ENCODE data around the gene AGPS. TPM values are rescaled to one million over a fixed set of nuclear protein-coding genes. Genes with fewer than 3 reads are reported as not detected.

Gene AGPS
- total RNA-seq, 4 donors from 2014 or later = 20.2 to 34.0 (median 25.5) TPM

DNA sequence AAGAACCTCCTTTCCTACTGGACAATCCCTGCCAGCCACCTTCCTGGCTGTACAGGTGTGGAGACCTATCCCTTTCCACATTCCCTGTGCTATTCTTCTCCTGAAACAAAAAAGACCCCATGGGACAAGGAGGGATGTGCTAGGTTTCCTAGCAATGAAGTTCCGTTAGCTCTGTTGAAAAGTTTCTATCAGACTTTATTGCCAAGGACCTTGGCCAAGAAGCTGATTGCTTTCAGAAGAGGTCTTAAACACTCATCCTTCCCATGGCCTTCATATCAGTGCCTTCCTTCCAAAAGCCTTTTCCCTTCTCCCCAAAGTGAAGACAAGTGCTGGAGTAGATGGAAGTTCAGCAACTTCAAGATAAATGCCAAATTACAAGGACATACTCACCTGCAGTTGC lies 194.8 kb downstream of the AGPS start:
- H3K36me3 ChIP-seq = no peaks in the 10 kb centered on the region
- H3K9me3 ChIP-seq = no peaks in the 10 kb centered on the region
- H3K4me3 ChIP-seq = no peak overlapping the region
- DNase-seq = no peak
- no peaks in the 10 kb centered on the region for H3K27me3 ChIP-seq
- H3K27ac ChIP-seq = no peak overlapping the region
- intact Hi-C loops (cut with DNase I) = no loop called here
- no peaks in the 10 kb centered on the region for H3K4me1 ChIP-seq
- WGBS, 2 donors = 80 to 85% methylated on average over 1 of the region's 1 CpG
- TF ChIP-seq CTCF (IDR thresholded peaks at IDR 0.05) = no peak
- TF ChIP-seq POLR2A (IDR thresholded peaks at IDR 0.05) = no peak

DNA sequence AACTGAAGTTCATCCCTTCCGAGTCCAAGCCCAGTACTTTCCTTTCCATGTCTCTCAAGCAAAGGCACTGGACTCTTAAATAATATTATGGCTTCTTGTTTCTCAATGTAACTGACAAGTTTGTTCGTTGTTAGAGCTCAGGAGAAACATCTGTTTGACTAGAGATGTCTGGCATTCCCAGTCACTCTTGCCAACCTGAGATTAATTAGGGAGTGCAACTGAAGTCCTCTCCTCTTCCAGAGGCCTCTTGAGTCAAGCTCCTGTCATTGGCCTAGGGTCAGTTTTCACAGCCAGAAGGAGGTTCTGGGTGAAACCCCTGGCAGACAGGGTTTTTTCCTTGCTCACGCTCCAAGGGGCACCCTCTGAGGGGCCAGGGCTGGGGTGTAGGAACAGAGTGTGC lies 196.1 kb downstream of the AGPS start:
- Histone ChIP-seq H3K27me3 (no peaks in the 10 kb centered on the region), H3K4me3 (no peak overlapping the region), H3K9me3 (no peaks in the 10 kb centered on the region), H3K27ac (no peak overlapping the region), H3K36me3 (no peaks in the 10 kb centered on the region), H3K4me1 (no peaks in the 10 kb centered on the region)
- WGBS, 2 donors = 60 to 63% methylated on average over 3 of the region's 3 CpGs
- intact Hi-C loops (cut with DNase I) = no loop called here
- no peak for TF ChIP-seq CTCF (IDR thresholded peaks at IDR 0.05)
- DNase-seq = no peak

- H3K4me1 ChIP-seq = no peaks in the 10 kb centered on the region
- DNase-seq = no peak
- intact Hi-C loops (cut with DNase I) = no loop called here
- no peaks in the 10 kb centered on the region for H3K36me3 ChIP-seq
- no peaks in the 10 kb centered on the region for H3K27me3 ChIP-seq
- TF ChIP-seq POLR2A (IDR thresholded peaks at IDR 0.05) = no peak
- TF ChIP-seq CTCF (IDR thresholded peaks at IDR 0.05) = no peak
- 78 to 86% methylated on average over 1 of the region's 1 CpG for WGBS, 2 donors
- H3K9me3 ChIP-seq = no peaks in the 10 kb centered on the region
- H3K4me3 ChIP-seq = no peak overlapping the region
- H3K27ac ChIP-seq = no peak overlapping the region
Measured at GRCh38 chr2:177589186-177589585, 196.6 kb downstream of the AGPS start.

DNA sequence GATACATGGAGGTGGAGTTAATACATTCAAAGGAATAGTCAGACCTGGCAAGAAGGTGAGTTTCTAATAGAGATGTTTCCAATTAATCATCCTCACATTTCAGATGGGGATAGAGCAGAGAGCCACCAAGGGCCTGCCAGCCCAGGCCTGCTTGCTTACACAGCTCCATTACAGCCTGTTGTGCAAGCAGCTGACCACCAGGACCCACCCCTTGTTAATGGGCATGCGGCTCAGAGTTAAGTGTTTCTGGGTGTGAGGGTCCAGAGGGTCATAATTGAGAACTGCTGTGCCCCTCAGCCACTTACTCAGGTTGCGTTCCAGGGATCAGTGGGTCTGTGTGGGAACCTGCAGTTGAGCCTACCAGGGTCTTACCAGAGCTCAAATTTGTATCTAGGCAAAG lies 199.8 kb downstream of the AGPS start:
- H3K4me1 ChIP-seq = no peaks in the 10 kb centered on the region
- H3K27ac ChIP-seq = no peak overlapping the region
- intact Hi-C loops (cut with DNase I) = no loop called here
- H3K9me3 ChIP-seq = no peaks in the 10 kb centered on the region
- no peak for TF ChIP-seq POLR2A (IDR thresholded peaks at IDR 0.05)
- no peak for TF ChIP-seq CTCF (IDR thresholded peaks at IDR 0.05)
- no peak for DNase-seq
- no peaks in the 10 kb centered on the region for H3K36me3 ChIP-seq
- no peak overlapping the region for H3K4me3 ChIP-seq
- H3K27me3 ChIP-seq = no peaks in the 10 kb centered on the region
- WGBS, 2 donors = 80 to 83% methylated on average over 1 to 2 of the region's 2 CpGs

DNA sequence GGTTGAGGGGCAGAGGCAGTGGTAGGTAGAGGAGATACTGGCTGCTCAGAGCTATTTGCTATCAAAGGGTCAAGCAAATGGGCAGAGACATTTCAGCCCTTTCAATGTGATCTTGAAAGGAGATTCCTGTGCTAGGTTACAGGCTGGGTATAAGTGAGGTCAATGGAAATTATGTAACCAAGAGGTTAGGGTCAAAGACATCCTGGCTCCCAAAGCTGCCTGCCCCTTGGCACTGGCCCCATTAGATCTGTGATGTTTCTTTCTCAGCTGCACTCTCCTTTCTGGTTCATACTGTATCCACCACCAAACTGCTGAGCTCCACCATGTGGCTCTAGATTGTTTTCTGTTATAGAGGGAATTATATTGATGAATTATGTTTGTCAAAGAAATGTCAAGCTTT lies 200.4 kb downstream of the AGPS start:
- intact Hi-C loops (cut with DNase I) = no loop called here
- Histone ChIP-seq H3K27ac (no peak overlapping the region), H3K36me3 (no peaks in the 10 kb centered on the region), H3K4me3 (no peak overlapping the region), H3K27me3 (peaks cover 0 to 4% (median 0%) of the 10 kb centered on the region in 4 donors), H3K9me3 (no peaks in the 10 kb centered on the region), H3K4me1 (peaks cover 0 to 2% (median 0%) of the 10 kb centered on the region in 3 donors)
- TF ChIP-seq CTCF (IDR thresholded peaks at IDR 0.05) (no peak), POLR2A (IDR thresholded peaks at IDR 0.05) (no peak)
- no peak for DNase-seq
